ENCODE measurements around the gene CCL21. TPM values are rescaled to one million over a fixed set of nuclear protein-coding genes. Genes with fewer than 3 reads are reported as not detected.

Gene CCL21
- total and polyA plus RNA-seq, 10 of the 15 experiments (the other 5 are each of a cell fraction or from before 2014, with no cell fraction given) = 0.26 TPM; not detected in 9

DNA sequence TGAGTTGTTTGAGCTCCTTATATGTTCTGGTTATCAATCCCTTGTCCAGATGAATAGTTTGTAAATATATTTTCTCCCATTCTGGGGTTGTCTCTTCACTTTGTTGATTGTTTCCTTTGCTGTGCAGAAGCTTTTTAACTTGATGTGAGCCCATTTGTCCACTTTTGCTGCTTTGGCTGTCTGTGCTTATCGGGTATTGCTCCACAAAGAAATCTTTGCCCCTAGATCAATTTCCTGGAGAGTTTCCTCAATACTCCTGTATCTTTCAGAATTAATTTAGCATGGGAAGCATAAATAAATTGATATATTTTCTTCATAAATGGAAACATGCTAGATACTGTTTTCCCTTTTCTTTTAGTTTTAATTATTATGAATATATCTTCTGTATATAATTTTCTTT lies 22.5 kb upstream of the CCL21 start:
- H3K27ac ChIP-seq (ENCODE audit: control insufficient read depth, insufficient read depth) = no peak overlapping the region
- RAD21 ChIA-PET (ENCODE audit: unreplicated experiment) = no interaction called here
- in situ Hi-C loops (cut with MboI) = no loop called here

More for the DNA sequence above, 22.5 kb upstream of the CCL21 start:
- no peaks in the 10 kb centered on the region for H3K9me3 ChIP-seq (replicated peaks; ENCODE audit: control insufficient read depth, insufficient read depth, low read length)
- no peak overlapping the region for H3K4me2 ChIP-seq (ENCODE audit: control insufficient read depth, insufficient read depth)
- FAIRE-seq = no peak
- SMC1A ChIA-PET (ENCODE audit: uncharacterized antibody, unreplicated experiment) = no interaction called here
- H3K4me1 ChIP-seq (ENCODE audit: control insufficient read depth, insufficient read depth, low read length) = no peaks in the 10 kb centered on the region
- no peaks in the 10 kb centered on the region for H3K36me3 ChIP-seq (ENCODE audit: control insufficient read depth in 2 of 2, insufficient read depth in 2 of 2, low read length in 1 of 2)
- DNase-seq (ENCODE audit: low read depth, low spot score) = no peak
- H4K20me1 ChIP-seq (ENCODE audit: control insufficient read depth, insufficient read depth) = no peaks in the 10 kb centered on the region
- TF ChIP-seq ZBTB40 (IDR thresholded peaks at IDR 0.05; ENCODE audit: borderline replicate concordance) = no peak
- no peak for TF ChIP-seq ASH2L (IDR thresholded peaks at IDR 0.05; ENCODE audit: borderline replicate concordance, low read depth)
- no peak for TF ChIP-seq JUNB (IDR thresholded peaks at IDR 0.05)
- no peak for TF ChIP-seq BCL11A (IDR thresholded peaks at IDR 0.05; ENCODE audit: low read depth, low read length)
- no peak for TF ChIP-seq RB1 (IDR thresholded peaks at IDR 0.05; ENCODE audit: borderline replicate concordance)
- TF ChIP-seq, protein P1, sequence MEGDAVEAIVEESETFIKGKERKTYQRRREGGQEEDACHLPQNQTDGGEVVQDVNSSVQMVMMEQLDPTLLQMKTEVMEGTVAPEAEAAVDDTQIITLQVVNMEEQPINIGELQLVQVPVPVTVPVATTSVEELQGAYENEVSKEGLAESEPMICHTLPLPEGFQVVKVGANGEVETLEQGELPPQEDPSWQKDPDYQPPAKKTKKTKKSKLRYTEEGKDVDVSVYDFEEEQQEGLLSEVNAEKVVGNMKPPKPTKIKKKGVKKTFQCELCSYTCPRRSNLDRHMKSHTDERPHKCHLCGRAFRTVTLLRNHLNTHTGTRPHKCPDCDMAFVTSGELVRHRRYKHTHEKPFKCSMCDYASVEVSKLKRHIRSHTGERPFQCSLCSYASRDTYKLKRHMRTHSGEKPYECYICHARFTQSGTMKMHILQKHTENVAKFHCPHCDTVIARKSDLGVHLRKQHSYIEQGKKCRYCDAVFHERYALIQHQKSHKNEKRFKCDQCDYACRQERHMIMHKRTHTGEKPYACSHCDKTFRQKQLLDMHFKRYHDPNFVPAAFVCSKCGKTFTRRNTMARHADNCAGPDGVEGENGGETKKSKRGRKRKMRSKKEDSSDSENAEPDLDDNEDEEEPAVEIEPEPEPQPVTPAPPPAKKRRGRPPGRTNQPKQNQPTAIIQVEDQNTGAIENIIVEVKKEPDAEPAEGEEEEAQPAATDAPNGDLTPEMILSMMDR (IDR thresholded peaks at IDR 0.05 in 2 of 3, conservative IDR thresholded peaks at IDR 0.05 in 1 of 3; ENCODE audit: control insufficient read depth in 2 of 3, extremely low read depth in 1 of 3, insufficient read depth in 1 of 3, low read depth in 3 of 3, low read length in 3 of 3) = no peak
- WGBS (ENCODE audit: insufficient coverage, insufficient replicate concordance, low lambda C conversion rate, missing lambda C conversion rate) = 58% methylated on average over 1 of the region's 1 CpG
- H3K4me3 ChIP-seq = no peak overlapping the region
- POLR2A ChIA-PET = no interaction called here
- peaks cover 0 to 2% of the 10 kb centered on the region in 2 experiments; a peak in 1 of 4 replicates for H3K27me3 ChIP-seq (replicated peaks in 1 of 2; ENCODE audit: control insufficient read depth in 2 of 2, insufficient read depth in 2 of 2, low read length in 1 of 2)
- H3K79me2 ChIP-seq (ENCODE audit: control insufficient read depth, insufficient read depth, low read length) = no peaks in the 10 kb centered on the region
- no peak for ATAC-seq
- no TSS peak for BruUV-seq (replicated peaks)
- H3K9ac ChIP-seq (ENCODE audit: control insufficient read depth, insufficient read depth, low read length) = no peak overlapping the region
- no peak overlapping the region for H2AFZ ChIP-seq (ENCODE audit: control insufficient read depth, low read depth, low read length)
- intact Hi-C loops (cut with micrococcal nuclease; ENCODE audit: unreplicated experiment) = no loop called here
- CTCF ChIA-PET = no interaction called here
